H1 (cell line): ENCODE data around the gene COL4A2. TPM values are rescaled to one million over a fixed set of nuclear protein-coding genes. Genes with fewer than 3 reads are reported as not detected.
"Not testable (repeated sequence)": the region's sequence is repeated elsewhere in the genome, so short reads cannot be mapped to it uniquely, and the experiment has no call there.

Experiments
- CTCF ChIA-PET: fragments of 300-600 bp; sonication (Branson Sonifier 250); formaldehyde crosslinking; loops from one replicate; lab custom pipeline; 2021; ENCODE audit not compliant: partially characterized antibody; lab: Charles Lee
- POLR2A ChIA-PET: fragments of 300-600 bp; sonication (Branson Sonifier 250); formaldehyde crosslinking; loops from one replicate; lab custom pipeline; 2021; ENCODE audit warnings: inconsistent platforms; ENCODE audit not compliant: partially characterized antibody; lab: Charles Lee
- DNase-seq, 2 experiments: peaks; one replicate each; pipeline versions ENCODE4 v3.0.0 to v3.0.0-alpha.2; 2010 to 2022; ENCODE audit warnings: low spot score in 2 of 2, low read depth in 1 of 2, mixed read lengths in 1 of 2
- FAIRE-seq: peaks from 2 replicates; lab custom pipeline; 2011; peaks lifted over from hg19 to GRCh38; lab: Jason Lieb, UNC
- H2AFZ ChIP-seq: 2 replicates; pipeline ENCODE4 v1.8.1; 2012; ENCODE audit warnings: low read length, inconsistent platforms
- H2AK5ac ChIP-seq: 2 replicates; pipeline ENCODE4 v1.6.1; 2013; ENCODE audit warnings: low read depth, low read length
- H2BK120ac ChIP-seq: replicated peaks from 2 replicates; pipeline ENCODE3; 2013; ENCODE audit warnings: low read depth, low read length, inconsistent platforms
- H2BK12ac ChIP-seq: 2 replicates; pipeline ENCODE4 v1.6.1; 2013; ENCODE audit warnings: low read depth, low read length
- H2BK15ac ChIP-seq: 2 replicates; pipeline ENCODE4 v1.6.1; 2013; ENCODE audit warnings: low read length
- H2BK20ac ChIP-seq: 2 replicates; pipeline ENCODE4 v1.6.1; 2013; ENCODE audit warnings: low read length
- H2BK5ac ChIP-seq: 2 replicates; pipeline ENCODE4 v1.6.1; 2013; ENCODE audit warnings: low read depth, low read length
- H3K14ac ChIP-seq: 2 replicates; pipeline ENCODE4 v1.6.1; 2013; ENCODE audit warnings: inconsistent platforms; ENCODE audit not compliant: insufficient read length
- H3K18ac ChIP-seq: 2 replicates; pipeline ENCODE4 v1.6.1; 2013; ENCODE audit warnings: low read length; ENCODE audit errors: extremely low read depth
- H3K23ac ChIP-seq: 2 replicates; pipeline ENCODE4 v1.6.1; 2013; ENCODE audit warnings: inconsistent platforms; ENCODE audit not compliant: insufficient read length
- H3K23me2 ChIP-seq: 2 replicates; pipeline ENCODE4 v1.6.1; 2013; ENCODE audit warnings: low read depth, low read length
- H3K27ac ChIP-seq: 2 replicates; pipeline ENCODE4 v1.6.1; 2011; ENCODE audit warnings: low read depth, low read length, inconsistent platforms
- H3K27me3 ChIP-seq, 4 experiments: replicated peaks in 1 of 4; 1 replicate in 1 of 4; 2 replicates in 3 of 4; pipeline versions ENCODE4 v1.6.1 to v1.8.1; 2011 to 2013; ENCODE audit warnings: low read length in 3 of 4, mild to moderate bottlenecking in 3 of 4, inconsistent platforms in 2 of 4, mixed read lengths in 2 of 4, moderate library complexity in 1 of 4; ENCODE audit not compliant: control insufficient read depth in 3 of 4, insufficient read depth in 3 of 4; ENCODE audit errors: extremely low read depth in 1 of 4
- H3K36me3 ChIP-seq, 4 experiments: 2 replicates each; pipeline versions ENCODE4 v1.6.1 to v1.8.1; 2011 to 2013; ENCODE audit warnings: mild to moderate bottlenecking in 4 of 4, low read length in 3 of 4, moderate library complexity in 2 of 4, control low read depth in 1 of 4, inconsistent platforms in 1 of 4; ENCODE audit not compliant: insufficient read depth in 4 of 4, control insufficient read depth in 2 of 4
- H3K4ac ChIP-seq: replicated peaks from 2 replicates; pipeline ENCODE3; 2013; ENCODE audit warnings: low read length, low read depth, mixed read lengths, inconsistent platforms; ENCODE audit not compliant: insufficient read length
- H3K4me1 ChIP-seq, 4 experiments: replicated peaks in 1 of 4; 1 replicate in 1 of 4; 2 replicates in 3 of 4; pipeline versions ENCODE4 v1.6.1 to v1.8.1; 2011 to 2013; ENCODE audit warnings: low read length in 3 of 4, inconsistent platforms in 2 of 4, mixed read lengths in 1 of 4; ENCODE audit not compliant: insufficient read depth in 4 of 4, control insufficient read depth in 3 of 4
- H3K4me2 ChIP-seq, 2 experiments: 2 replicates each; pipeline versions ENCODE4 v1.6.1 to v1.8.1; 2011 to 2013; ENCODE audit warnings: low read depth in 2 of 2, low read length in 2 of 2, control low read depth in 1 of 2, inconsistent platforms in 1 of 2, mild to moderate bottlenecking in 1 of 2; ENCODE audit not compliant: insufficient read depth in 1 of 2
- H3K4me3 ChIP-seq, 4 experiments: fragments of 200-600, 300-600 bp in 1 of 4; sonication (generic), shearing (Covaris generic), sonication (Bioruptor Twin) in 1 of 4; 2 replicates each; pipeline versions ENCODE4 v1.5.1 to v1.8.1; 2011 to 2016; ENCODE audit warnings: low read length in 4 of 4, low read depth in 3 of 4, control low read depth in 2 of 4, inconsistent platforms in 2 of 4, mild to moderate bottlenecking in 2 of 4, mixed read lengths in 1 of 4, moderate library complexity in 1 of 4; ENCODE audit not compliant: insufficient read depth in 2 of 4; ENCODE audit errors: extremely low read depth in 1 of 4
- H3K56ac ChIP-seq: replicated peaks from 2 replicates; pipeline ENCODE3; 2013; ENCODE audit warnings: low read depth, mild to moderate bottlenecking, mixed read lengths, low read length, inconsistent platforms; ENCODE audit not compliant: insufficient read length
- H3K79me1 ChIP-seq: 2 replicates; pipeline ENCODE4 v1.6.1; 2013; ENCODE audit warnings: low read depth, low read length, control low read depth
- H3K79me2 ChIP-seq, 2 experiments: 2 replicates each; pipeline versions ENCODE4 v1.6.1 to v1.8.1; 2012 to 2013; ENCODE audit warnings: low read length in 2 of 2, mild to moderate bottlenecking in 2 of 2, inconsistent platforms in 1 of 2; ENCODE audit not compliant: insufficient read depth in 2 of 2, control insufficient read depth in 1 of 2
- H3K9ac ChIP-seq, 4 experiments: replicated peaks in 1 of 4; 1 replicate in 1 of 4; 2 replicates in 3 of 4; pipeline versions ENCODE4 v1.6.1 to v1.8.1; 2011 to 2013; ENCODE audit warnings: low read depth in 3 of 4, low read length in 3 of 4, control low read depth in 2 of 4, mild to moderate bottlenecking in 2 of 4, moderate library complexity in 2 of 4, inconsistent platforms in 1 of 4; ENCODE audit errors: extremely low read depth in 1 of 4
- H3K9me3 ChIP-seq, 2 experiments: 2 replicates each; pipeline versions ENCODE4 v1.6.1 to v1.8.1; 2012 to 2013; ENCODE audit warnings: mild to moderate bottlenecking in 2 of 2, moderate library complexity in 2 of 2, control low read depth in 1 of 2, inconsistent platforms in 1 of 2, low read depth in 1 of 2, low read length in 1 of 2, mixed read lengths in 1 of 2; ENCODE audit not compliant: insufficient read depth in 2 of 2
- H4K20me1 ChIP-seq, 2 experiments: replicated peaks in 1 of 2; 2 replicates each; pipeline versions ENCODE3 to v1.8.1; 2011 to 2013; ENCODE audit warnings: inconsistent platforms in 2 of 2, low read length in 2 of 2, mild to moderate bottlenecking in 1 of 2; ENCODE audit not compliant: insufficient read depth in 2 of 2, control insufficient read depth in 1 of 2
- H4K5ac ChIP-seq: 2 replicates; pipeline ENCODE4 v1.6.1; 2013; ENCODE audit warnings: low read length, low read depth, mixed read lengths, inconsistent platforms; ENCODE audit not compliant: insufficient read length
- H4K8ac ChIP-seq: 2 replicates; pipeline ENCODE4 v1.8.0; 2013; ENCODE audit warnings: mild to moderate bottlenecking, moderate library complexity, low read length, inconsistent platforms; ENCODE audit not compliant: insufficient read depth; ENCODE audit errors: extremely low read depth
- H4K91ac ChIP-seq: replicated peaks from 2 replicates; pipeline ENCODE3; 2013; ENCODE audit warnings: low read length, mixed read lengths, inconsistent platforms; ENCODE audit not compliant: insufficient read length
- BRCA1 ChIP-seq: IDR thresholded peaks from 2 replicates; pipeline ENCODE4 v1.6.1; 2012; ENCODE audit warnings: low read depth, low read length, improper control_type of control experiment
- GABPA ChIP-seq: IDR thresholded peaks from 2 replicates; pipeline ENCODE4 v1.6.1; 2011; ENCODE audit warnings: mild to moderate bottlenecking, low read length, moderate library complexity, borderline replicate concordance; ENCODE audit not compliant: insufficient read depth
- POU5F1 ChIP-seq: IDR thresholded peaks from 2 replicates; pipeline ENCODE4 v1.6.1; 2011; ENCODE audit warnings: low read depth, mild to moderate bottlenecking, low read length, moderate library complexity
- WGBS, 2 experiments: shearing (Covaris generic) in 1 of 2; methylation state at CpG; one replicate each; pipeline versions ENCODE4 v1.1.6 to v1.1.7; 2013 to 2015; ENCODE audit warnings: low lambda C conversion rate in 2 of 2, mixed read lengths in 2 of 2, inconsistent platforms in 1 of 2, low coverage in 1 of 2, missing lambda C conversion rate in 1 of 2; ENCODE audit not compliant: insufficient replicate concordance in 2 of 2, insufficient coverage in 1 of 2, insufficient read length in 1 of 2; ENCODE audit errors: extremely low coverage in 1 of 2, missing lambda C conversion rate in 1 of 2; 5-methylcytosine and 5-hydroxymethylcytosine counted together
- polyA plus RNA-seq, 7 experiments: library from polyadenylated mRNA; depleted of rRNA in 3 of 7; stranded (reverse) in 5 of 7; unstranded in 2 of 7; fragments of >200 nt in 5 of 7; fragments of 200-250 nt in 2 of 7; gene quantifications; 1 replicate in 5 of 7; 2 replicates in 1 of 7; 4 replicates in 1 of 7; pipeline versions ENCODE4 v1.2.1 to v1.2.3, GENCODE V29; 2011 to 2013; ENCODE audit warnings: missing spikeins in 2 of 7, mixed read lengths in 2 of 7
- total RNA-seq: library from RNA; stranded (reverse); fragmentation: NEBNext Ultra II Directional; extraction: Animal tissue kit (Norgen Biotek cat#: 25700); gene quantifications from 2 replicates; pipeline ENCODE4 v1.2.1, GENCODE V29; 2021

COL4A2 gene
- total and polyA plus RNA-seq, 2 of the 8 experiments (the other 6 are each of a cell fraction or from before 2014, with no cell fraction given): 80.4 to 87.3 TPM

GRCh38 chr13:110394371-110394841, 87.3 kb downstream of the COL4A2 start:
- FAIRE-seq: no peak
- Histone ChIP-seq H3K9ac (no peak overlapping the region), H2BK15ac (no peak overlapping the region)

GRCh38 chr13:110395616-110396015, 88.5 kb downstream of the COL4A2 start:
- not testable (repeated sequence) for FAIRE-seq, H3K4me2 ChIP-seq, H3K27ac ChIP-seq

More at GRCh38 chr13:110394371-110394841, 87.3 kb downstream of the COL4A2 start:
- Histone ChIP-seq H2BK20ac (no peak overlapping the region), H3K4ac (no peak overlapping the region), H3K4me3 (no peak overlapping the region), H3K18ac (no peak overlapping the region), H2AFZ (no peak overlapping the region), H3K23me2 (no peaks in the 10 kb centered on the region), H2BK12ac (no peak overlapping the region), H3K56ac (no peak overlapping the region), H3K79me2 (no peaks in the 10 kb centered on the region), H4K5ac (no peak overlapping the region), H4K91ac (no peak overlapping the region), H3K14ac (no peak overlapping the region), H3K27me3 (no peaks in the 10 kb centered on the region), H3K27ac (no peak overlapping the region), H3K4me1 (no peaks in the 10 kb centered on the region)
- WGBS, 2 experiments: 94% methylated on average over 13 of the region's 13 CpGs; no CpG with 5 or more reads in 1 of the 2 experiments
- CTCF ChIA-PET: no interaction called here
- no peak for TF ChIP-seq POU5F1
- no peak for TF ChIP-seq GABPA
- no peak for TF ChIP-seq BRCA1
- TF ChIP-seq, all 59 proteins: peak for 0
- POLR2A ChIA-PET: no interaction called here
- H3K9me3 ChIP-seq: no peaks in the 10 kb centered on the region
- H3K23ac ChIP-seq: no peak overlapping the region
- no peak overlapping the region for H3K4me2 ChIP-seq
- peaks cover 4% of the 10 kb centered on the region; the same call in 1 of the 2 replicates for H3K79me1 ChIP-seq
- H4K8ac ChIP-seq: no peak overlapping the region
- no peaks in the 10 kb centered on the region for H4K20me1 ChIP-seq
- no peak overlapping the region for H2BK5ac ChIP-seq
- H2AK5ac ChIP-seq: no peak overlapping the region; the same call in 1 of the 2 replicates
- DNase-seq: no peak
- H2BK120ac ChIP-seq: no peak overlapping the region
- H3K36me3 ChIP-seq: no peaks in the 10 kb centered on the region

More at GRCh38 chr13:110395616-110396015, 88.5 kb downstream of the COL4A2 start:
- H2AK5ac ChIP-seq, H3K79me2 ChIP-seq, DNase-seq, H2BK12ac ChIP-seq, H2AFZ ChIP-seq, H3K9me3 ChIP-seq, CTCF ChIA-PET, H2BK5ac ChIP-seq, H3K18ac ChIP-seq, H3K4ac ChIP-seq, H2BK20ac ChIP-seq, H2BK120ac ChIP-seq, H3K27me3 ChIP-seq, H3K36me3 ChIP-seq, H3K4me1 ChIP-seq, H4K20me1 ChIP-seq, H3K23ac ChIP-seq, H3K4me3 ChIP-seq, H3K9ac ChIP-seq, POLR2A ChIA-PET, H4K8ac ChIP-seq, H3K14ac ChIP-seq, H3K56ac ChIP-seq, H4K91ac ChIP-seq, H2BK15ac ChIP-seq, H3K23me2 ChIP-seq, H4K5ac ChIP-seq, H3K79me1 ChIP-seq: not testable (repeated sequence)
- WGBS, 2 experiments: 92% methylated on average over 14 of the region's 14 CpGs; no CpG with 5 or more reads in 1 of the 2 experiments
